ENCODE data around the gene KLHL22.

Gene KLHL22

GRCh38 chr22:20396639-20397038 lies 99.0 kb downstream of the KLHL22 start:
- H3K4me1 ChIP-seq (ENCODE audit: low read length), result peaks cover 18% of the 10 kb centered on the region
- no peak overlapping the region for H3K4me2 ChIP-seq (ENCODE audit: low read length)
- TF ChIP-seq EZH2phosphoT487 (IDR thresholded peaks at IDR 0.05; ENCODE audit: low read depth), result no peak
- no peak for TF ChIP-seq CTCF (IDR thresholded peaks at IDR 0.05; ENCODE audit: low read depth, low read length)
- peaks cover 6% of the 10 kb centered on the region for H3K36me3 ChIP-seq (replicated peaks; ENCODE audit: low read depth, low read length)
- H3K27ac ChIP-seq (ENCODE audit: low read length), result no peak overlapping the region
- no peaks in the 10 kb centered on the region for H3K9me3 ChIP-seq (ENCODE audit: insufficient read depth, low read length)
- no peak overlapping the region for H2AFZ ChIP-seq (ENCODE audit: low read depth, low read length)
- no peaks in the 10 kb centered on the region for H3K27me3 ChIP-seq (ENCODE audit: low read depth, low read length)
- no peaks in the 10 kb centered on the region for H4K20me1 ChIP-seq (ENCODE audit: insufficient read depth, low read length)
- no peak overlapping the region for H3K9ac ChIP-seq (ENCODE audit: low read length)
- peaks cover 15% of the 10 kb centered on the region for H3K79me2 ChIP-seq (ENCODE audit: low read length)
- no peak overlapping the region for H3K4me3 ChIP-seq (ENCODE audit: low read length)

- peaks cover 18% of the 10 kb centered on the region for H3K4me1 ChIP-seq (ENCODE audit: low read length)
- no peak overlapping the region for H3K9ac ChIP-seq (ENCODE audit: low read length)
- H3K27me3 ChIP-seq (ENCODE audit: low read depth, low read length), result no peaks in the 10 kb centered on the region
- H3K9me3 ChIP-seq (ENCODE audit: insufficient read depth, low read length), result no peaks in the 10 kb centered on the region
- no peak overlapping the region for H3K4me3 ChIP-seq (ENCODE audit: low read length)
- H3K79me2 ChIP-seq (ENCODE audit: low read length), result peaks cover 15% of the 10 kb centered on the region
- no peak for TF ChIP-seq EZH2phosphoT487 (IDR thresholded peaks at IDR 0.05; ENCODE audit: low read depth)
- no peak for TF ChIP-seq CTCF (IDR thresholded peaks at IDR 0.05; ENCODE audit: low read depth, low read length)
- H2AFZ ChIP-seq (ENCODE audit: low read depth, low read length), result no peak overlapping the region
- H4K20me1 ChIP-seq (ENCODE audit: insufficient read depth, low read length), result no peaks in the 10 kb centered on the region
- peaks cover 6% of the 10 kb centered on the region for H3K36me3 ChIP-seq (replicated peaks; ENCODE audit: low read depth, low read length)
- no peak overlapping the region for H3K27ac ChIP-seq (ENCODE audit: low read length)
- H3K4me2 ChIP-seq (ENCODE audit: low read length), result no peak overlapping the region
Observed at GRCh38 chr22:20395907-20396287, 99.7 kb downstream of the KLHL22 start.

- peak overlapping the region; percentile 99 for H3K4me2 ChIP-seq (ENCODE audit: low read length)
- H2AFZ ChIP-seq (ENCODE audit: low read depth, low read length), result no peak overlapping the region
- H3K9me3 ChIP-seq (ENCODE audit: insufficient read depth, low read length), result no peaks in the 10 kb centered on the region
- H3K27ac ChIP-seq (ENCODE audit: low read length), result no peak overlapping the region
- peak overlapping the region; percentile 92 for H3K4me3 ChIP-seq (ENCODE audit: low read length)
- no peaks in the 10 kb centered on the region for H3K27me3 ChIP-seq (ENCODE audit: low read depth, low read length)
- no peak for TF ChIP-seq CTCF (IDR thresholded peaks at IDR 0.05; ENCODE audit: low read depth, low read length)
- TF ChIP-seq EZH2phosphoT487 (IDR thresholded peaks at IDR 0.05; ENCODE audit: low read depth), result no peak
- no peaks in the 10 kb centered on the region for H4K20me1 ChIP-seq (ENCODE audit: insufficient read depth, low read length)
- H3K79me2 ChIP-seq (ENCODE audit: low read length), result peaks cover 12% of the 10 kb centered on the region
- peaks cover 18% of the 10 kb centered on the region for H3K4me1 ChIP-seq (ENCODE audit: low read length)
- H3K9ac ChIP-seq (ENCODE audit: low read length), result no peak overlapping the region
- H3K36me3 ChIP-seq (replicated peaks; ENCODE audit: low read depth, low read length), result peaks cover 6% of the 10 kb centered on the region
Observed at GRCh38 chr22:20395181-20395906, 100.3 kb downstream of the KLHL22 start.

GRCh38 chr22:20393705-20394476 lies 101.7 kb downstream of the KLHL22 start, which contains the start of gene ZNF74:
TSS of gene ZNF74 (plus strand) at chr22:20394151. CDS start at chr22:20394629, 478 bp downstream.
- Histone ChIP-seq H3K27me3 (ENCODE audit: low read depth, low read length) (no peaks in the 10 kb centered on the region), H3K36me3 (replicated peaks; ENCODE audit: low read depth, low read length) (peaks cover 6% of the 10 kb centered on the region), H3K9me3 (ENCODE audit: insufficient read depth, low read length) (no peaks in the 10 kb centered on the region), H2AFZ (ENCODE audit: low read depth, low read length) (peak within 1 kb of the TSS; percentile 94), H3K4me3 (ENCODE audit: low read length) (peak within 1 kb of the TSS; percentile 92), H3K27ac (ENCODE audit: low read length) (no peak within 1 kb of the TSS; the same call in 1 of the 2 replicates), H3K4me2 (ENCODE audit: low read length) (peak within 1 kb of the TSS; percentile 99), H3K79me2 (ENCODE audit: low read length) (peaks cover 12% of the 10 kb centered on the region), H3K4me1 (ENCODE audit: low read length) (peaks cover 18% of the 10 kb centered on the region), H4K20me1 (ENCODE audit: insufficient read depth, low read length) (no peaks in the 10 kb centered on the region), H3K9ac (ENCODE audit: low read length) (peak within 1 kb of the TSS; percentile 84)
- TF ChIP-seq EZH2phosphoT487 (IDR thresholded peaks at IDR 0.05; ENCODE audit: low read depth), result no peak
- TF ChIP-seq CTCF (IDR thresholded peaks at IDR 0.05; ENCODE audit: low read depth, low read length), result no peak
